HEK293T (cell line): ENCODE data around the gene LRIG1.

Source experiments
- ARNT ChIP-seq: fragments of 450-650 bp; IDR thresholded peaks from 2 replicates; pipeline ENCODE4 v1.6.1; 2017; ENCODE audit warnings: mild to moderate bottlenecking
- FOXA1 ChIP-seq: fragments of 450-650 bp; IDR thresholded peaks from 2 replicates; pipeline ENCODE4 v1.6.1; 2016; ENCODE audit warnings: mild to moderate bottlenecking
- FOXK2 ChIP-seq: fragments of 450-650 bp; IDR thresholded peaks from 2 replicates; pipeline ENCODE4 v1.6.1; 2016; ENCODE audit warnings: mild to moderate bottlenecking
- HDGF ChIP-seq: fragments of 450-650 bp; IDR thresholded peaks from 2 replicates; pipeline ENCODE4 v1.6.1; 2017; ENCODE audit warnings: antibody characterized with exemption, borderline replicate concordance
- L3MBTL2 ChIP-seq: fragments of 450-650 bp; conservative IDR thresholded peaks from 2 replicates; pipeline ENCODE4 v1.6.1; 2016; ENCODE audit warnings: mild to moderate bottlenecking
- NFRKB ChIP-seq: fragments of 450-650 bp; IDR thresholded peaks from 2 replicates; pipeline ENCODE4 v1.6.1; 2016; ENCODE audit warnings: mild to moderate bottlenecking, moderate library complexity
- SP1 ChIP-seq: fragments of 450-650 bp; IDR thresholded peaks from 2 replicates; pipeline ENCODE4 v1.6.1; 2017
- SUZ12 ChIP-seq: fragments of 450-650 bp; IDR thresholded peaks from 2 replicates; pipeline ENCODE4 v1.6.1; 2016; ENCODE audit warnings: mild to moderate bottlenecking
- TARDBP ChIP-seq: fragments of 450-650 bp; IDR thresholded peaks from 2 replicates; pipeline ENCODE4 v1.6.1; 2016
- TF ChIP-seq, protein P1 (sequence below): fragments of 450-650 bp; IDR thresholded peaks from 2 replicates; pipeline ENCODE4 v1.6.1; 2016

DNA sequence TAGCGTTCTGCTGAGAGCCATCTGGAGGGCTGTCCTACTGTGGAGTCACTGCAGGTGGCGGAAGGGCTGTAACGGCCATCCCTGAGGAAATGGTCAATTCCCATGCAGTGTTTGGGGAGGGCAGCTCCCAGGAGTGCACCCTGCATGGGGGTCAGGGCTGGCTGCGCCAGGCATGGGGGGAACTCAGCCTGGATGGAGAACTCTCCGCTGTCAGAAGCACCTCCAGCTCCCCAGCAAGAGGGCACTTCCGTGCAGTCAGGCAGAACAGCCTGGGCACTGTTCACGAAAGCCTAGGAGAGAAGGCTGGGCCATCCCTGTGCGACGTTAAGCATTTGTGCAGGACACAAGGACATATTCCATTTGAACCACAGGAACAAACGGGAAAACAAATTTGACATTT lies 105.2 kb downstream of the LRIG1 start:
- no peak for TF ChIP-seq HDGF
- no peak for TF ChIP-seq ARNT
- TF ChIP-seq FOXA1, result no peak
- TF ChIP-seq, protein P1, sequence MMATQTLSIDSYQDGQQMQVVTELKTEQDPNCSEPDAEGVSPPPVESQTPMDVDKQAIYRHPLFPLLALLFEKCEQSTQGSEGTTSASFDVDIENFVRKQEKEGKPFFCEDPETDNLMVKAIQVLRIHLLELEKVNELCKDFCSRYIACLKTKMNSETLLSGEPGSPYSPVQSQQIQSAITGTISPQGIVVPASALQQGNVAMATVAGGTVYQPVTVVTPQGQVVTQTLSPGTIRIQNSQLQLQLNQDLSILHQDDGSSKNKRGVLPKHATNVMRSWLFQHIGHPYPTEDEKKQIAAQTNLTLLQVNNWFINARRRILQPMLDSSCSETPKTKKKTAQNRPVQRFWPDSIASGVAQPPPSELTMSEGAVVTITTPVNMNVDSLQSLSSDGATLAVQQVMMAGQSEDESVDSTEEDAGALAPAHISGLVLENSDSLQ, result no peak
- TF ChIP-seq SP1, result no peak
- no peak for TF ChIP-seq SUZ12
- TF ChIP-seq L3MBTL2, result no peak
- TF ChIP-seq NFRKB, result no peak
- no peak for TF ChIP-seq TARDBP
- no peak for TF ChIP-seq FOXK2
